Mammary epithelial cell (primary cell): Measurements from ENCODE around the gene ALOX12.

Experiments used
- EZH2 ChIP-seq: IDR thresholded peaks from 2 replicates; pipeline ENCODE4 v1.6.1; 2012; ENCODE audit warnings: low read length, inconsistent platforms, borderline replicate concordance
- TF ChIP-seq, protein P1 (sequence below), 2 donors: IDR thresholded peaks in 1 of 2; conservative IDR thresholded peaks in 1 of 2; 2 replicates each; pipeline ENCODE4 v1.5.1; 2011 to 2012; ENCODE audit warnings: inconsistent platforms in 2 of 2, low read length in 2 of 2, mild to moderate bottlenecking in 2 of 2, control low read depth in 1 of 2, low read depth in 1 of 2; ENCODE audit not compliant: insufficient read depth in 1 of 2; ENCODE audit errors: extremely low read depth in 1 of 2

DNA sequence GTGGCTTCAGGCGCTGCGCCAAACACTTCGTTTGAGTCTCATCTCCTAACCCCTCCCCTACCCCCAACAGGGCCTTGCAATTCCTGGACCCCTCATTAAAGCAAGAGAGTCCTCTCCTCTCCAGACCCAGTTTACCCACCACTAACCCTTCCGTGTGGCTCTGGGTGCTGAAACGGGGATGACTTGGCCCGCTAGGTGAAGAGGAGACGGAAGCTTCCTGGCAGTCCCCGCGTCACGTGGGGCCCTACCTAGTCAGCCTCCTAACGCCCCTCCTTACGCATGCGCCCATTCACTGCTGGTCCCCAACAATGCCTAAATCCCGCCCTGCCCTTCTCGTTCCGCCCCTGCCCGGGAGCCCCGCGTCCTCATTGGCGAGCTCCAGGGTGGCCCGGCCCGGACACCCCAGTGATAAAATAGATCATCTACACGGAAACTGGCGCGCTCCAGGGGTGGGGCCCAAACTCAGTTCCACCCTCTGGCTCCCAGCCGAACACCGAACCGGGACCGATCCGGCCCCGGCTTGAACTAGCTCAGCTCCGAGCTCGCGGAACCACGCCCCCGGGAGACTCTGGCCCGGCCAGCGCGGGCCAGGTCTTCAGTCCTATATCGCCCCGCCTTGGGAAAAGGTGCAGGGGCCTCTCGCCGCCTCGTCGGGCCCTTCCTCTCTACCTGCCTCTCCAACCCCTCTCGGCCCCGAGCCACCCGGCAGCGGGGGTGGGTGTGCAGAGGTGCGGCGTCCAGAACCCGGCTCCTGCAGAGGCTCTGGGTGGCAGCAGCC is 39.9 kb downstream of the ALOX12 start, which contains the start of gene SLC16A13:
- TF ChIP-seq, protein P1, sequence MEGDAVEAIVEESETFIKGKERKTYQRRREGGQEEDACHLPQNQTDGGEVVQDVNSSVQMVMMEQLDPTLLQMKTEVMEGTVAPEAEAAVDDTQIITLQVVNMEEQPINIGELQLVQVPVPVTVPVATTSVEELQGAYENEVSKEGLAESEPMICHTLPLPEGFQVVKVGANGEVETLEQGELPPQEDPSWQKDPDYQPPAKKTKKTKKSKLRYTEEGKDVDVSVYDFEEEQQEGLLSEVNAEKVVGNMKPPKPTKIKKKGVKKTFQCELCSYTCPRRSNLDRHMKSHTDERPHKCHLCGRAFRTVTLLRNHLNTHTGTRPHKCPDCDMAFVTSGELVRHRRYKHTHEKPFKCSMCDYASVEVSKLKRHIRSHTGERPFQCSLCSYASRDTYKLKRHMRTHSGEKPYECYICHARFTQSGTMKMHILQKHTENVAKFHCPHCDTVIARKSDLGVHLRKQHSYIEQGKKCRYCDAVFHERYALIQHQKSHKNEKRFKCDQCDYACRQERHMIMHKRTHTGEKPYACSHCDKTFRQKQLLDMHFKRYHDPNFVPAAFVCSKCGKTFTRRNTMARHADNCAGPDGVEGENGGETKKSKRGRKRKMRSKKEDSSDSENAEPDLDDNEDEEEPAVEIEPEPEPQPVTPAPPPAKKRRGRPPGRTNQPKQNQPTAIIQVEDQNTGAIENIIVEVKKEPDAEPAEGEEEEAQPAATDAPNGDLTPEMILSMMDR (conservative IDR thresholded peaks at IDR 0.05 in 1 of 2, IDR thresholded peaks at IDR 0.05 in 1 of 2; ENCODE audit: extremely low read depth in 1 of 2, insufficient read depth in 1 of 2, low read depth in 1 of 2, low read length in 2 of 2), result no peak
- no peak for TF ChIP-seq EZH2
